DMS 273 (cell line): ENCODE results near the gene KANSL3.

Experiments used
- DNase-seq: peaks from one replicate; lab custom pipeline; 2025; ENCODE audit not compliant: unreplicated experiment; lab: John Stamatoyannopoulos, UW

Gene KANSL3

DNA sequence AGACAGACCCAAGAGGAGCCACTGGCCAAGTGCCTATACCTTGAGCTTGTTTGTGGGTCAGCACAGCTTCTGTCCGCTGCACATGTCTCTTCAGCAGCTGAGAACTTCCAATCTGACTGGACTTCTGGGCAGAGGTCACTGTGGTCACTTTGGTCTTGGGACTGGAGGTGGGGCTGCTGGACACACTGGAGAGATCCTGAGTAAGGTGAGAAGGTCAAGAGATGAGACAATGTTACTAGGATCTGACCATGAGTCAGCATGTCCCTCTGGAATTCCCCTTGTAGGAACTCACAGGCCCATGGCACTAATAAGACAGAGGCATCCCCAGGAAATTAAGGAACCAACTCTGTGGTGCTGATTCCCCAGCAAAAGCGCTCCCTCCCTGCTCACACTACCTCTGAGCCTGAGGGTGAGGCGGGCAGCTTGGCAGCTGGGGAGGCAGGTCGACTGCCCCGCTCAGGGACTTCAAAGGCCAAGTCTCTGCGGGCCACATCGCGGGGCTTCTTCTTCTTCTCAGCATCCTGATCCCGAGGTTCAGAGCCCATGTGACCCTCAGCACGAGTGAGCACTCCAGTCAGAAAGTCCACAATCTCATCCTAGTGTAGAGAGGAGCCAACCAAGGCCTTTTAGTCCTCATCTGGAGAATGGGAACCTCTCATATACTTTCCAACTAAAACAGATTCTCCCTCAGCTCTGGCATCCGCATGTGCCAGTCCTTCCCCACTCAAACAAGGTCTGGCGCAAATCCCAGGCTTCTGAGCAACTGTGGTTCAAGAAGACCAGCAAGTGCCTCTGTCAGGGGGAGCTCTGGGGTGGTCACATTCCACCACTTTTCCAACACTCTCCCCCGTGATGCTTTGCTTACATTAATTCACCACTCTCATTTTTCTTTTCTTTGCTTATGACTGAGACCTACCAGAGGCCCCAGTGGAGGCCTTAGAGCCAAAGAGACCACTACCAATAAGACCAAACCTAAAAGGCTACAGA lies 29.4 kb downstream of the KANSL3 start:
- no peak for DNase-seq

DNA sequence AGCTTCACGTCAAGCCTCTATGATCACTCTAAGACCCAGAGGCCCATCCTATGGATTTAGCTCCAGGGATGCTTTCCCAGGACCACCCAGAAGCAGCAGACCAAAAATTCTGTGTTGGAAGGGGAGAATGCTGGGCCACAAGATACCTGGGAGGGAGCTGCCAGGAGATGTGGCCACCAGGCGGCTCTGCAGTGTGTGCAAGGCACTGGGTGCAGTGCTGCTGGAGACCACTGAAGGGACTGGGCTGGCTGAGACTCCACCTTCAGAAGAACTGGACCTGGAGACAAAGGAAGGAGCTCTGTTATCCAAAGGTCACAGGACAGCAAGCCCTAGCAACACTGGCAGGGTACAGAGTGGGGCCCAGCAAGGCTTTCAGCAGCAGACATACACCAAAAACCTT lies 34.0 kb downstream of the KANSL3 start:
- no peak for DNase-seq

DNA sequence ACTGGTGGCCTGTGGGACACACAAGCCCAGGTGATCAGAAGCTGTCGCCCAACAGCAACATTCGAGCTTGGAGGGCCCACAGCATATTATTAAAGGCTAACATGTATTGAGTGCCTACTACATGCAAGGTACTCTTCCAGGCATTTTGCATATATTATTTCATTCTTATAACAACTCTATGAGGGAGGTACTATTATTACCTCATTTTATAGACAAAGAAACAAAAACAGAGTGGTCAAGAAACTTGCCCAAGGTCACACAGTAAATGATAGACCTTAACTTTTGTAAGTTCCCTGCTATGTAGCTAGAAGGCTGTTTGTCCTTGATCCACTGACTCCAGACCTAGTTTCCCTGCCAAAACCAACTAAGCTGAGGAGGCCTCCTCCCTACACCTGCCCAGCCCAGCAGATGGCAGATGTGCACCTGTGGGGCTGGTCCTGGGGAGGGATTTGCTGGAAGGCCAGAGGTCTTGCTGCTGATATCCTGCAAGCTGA lies 35.7 kb downstream of the KANSL3 start:
- no peak for DNase-seq

DNA sequence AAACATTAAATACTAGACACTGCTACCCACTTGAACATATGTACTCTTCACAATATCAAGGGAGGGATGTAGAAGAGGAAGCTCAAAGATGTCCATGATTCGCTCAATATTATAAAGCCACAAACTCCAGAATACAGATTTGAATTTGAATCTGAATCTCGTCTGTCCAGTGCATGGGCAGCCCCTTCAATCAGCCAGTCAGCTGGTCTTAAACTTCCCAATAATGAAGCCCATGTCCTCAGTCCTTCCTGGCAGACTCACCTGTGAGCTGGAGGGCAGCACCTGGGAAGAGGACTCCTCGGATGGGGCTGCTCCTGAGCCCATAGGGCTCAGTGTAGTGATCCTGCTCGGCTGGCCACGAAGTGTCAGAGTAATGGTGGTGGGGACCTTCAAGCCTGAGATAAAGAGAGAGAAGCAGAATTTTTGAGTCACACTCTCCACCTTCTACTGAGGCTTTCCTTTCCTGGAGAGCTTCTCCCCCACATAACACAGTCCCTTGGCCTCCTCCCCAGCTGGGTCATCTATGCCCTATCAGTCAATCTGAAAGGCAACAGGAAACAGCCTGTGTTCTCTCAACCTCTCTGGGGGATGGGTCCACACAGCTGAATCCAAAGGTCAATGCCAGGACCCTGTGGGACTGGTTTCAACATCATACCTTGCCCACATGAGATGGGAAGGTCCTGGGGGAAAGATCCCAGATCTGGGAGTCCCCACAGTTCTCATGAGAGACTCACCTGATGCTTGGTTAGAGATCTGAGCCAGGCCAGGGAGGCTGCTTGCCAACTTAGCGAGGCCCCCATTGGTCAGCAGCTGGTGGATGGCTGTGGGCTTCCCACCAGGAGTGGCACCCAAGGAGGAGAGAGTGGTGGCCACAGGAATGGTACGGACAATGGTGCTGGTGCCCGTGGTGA lies 36.5 kb downstream of the KANSL3 start:
- no peak for DNase-seq

DNA sequence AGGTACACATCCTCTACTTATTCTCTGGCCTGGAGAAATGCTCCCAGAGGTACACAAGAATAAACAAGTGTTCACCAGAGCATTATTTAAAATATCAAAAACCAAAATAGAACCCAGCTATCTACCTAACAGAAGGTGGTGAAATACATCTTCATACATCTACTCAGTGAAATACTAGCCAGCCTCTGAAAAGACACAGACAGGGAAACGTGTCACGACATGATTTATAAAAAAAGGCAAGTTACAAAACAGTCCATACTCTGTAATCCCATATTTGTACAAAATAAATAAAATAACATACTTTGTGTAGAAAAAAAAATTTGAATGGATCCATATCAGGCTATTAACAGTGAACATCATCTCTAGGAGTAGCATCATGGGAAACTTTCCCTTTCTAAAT lies 38.2 kb downstream of the KANSL3 start:
- no peak for DNase-seq

DNA sequence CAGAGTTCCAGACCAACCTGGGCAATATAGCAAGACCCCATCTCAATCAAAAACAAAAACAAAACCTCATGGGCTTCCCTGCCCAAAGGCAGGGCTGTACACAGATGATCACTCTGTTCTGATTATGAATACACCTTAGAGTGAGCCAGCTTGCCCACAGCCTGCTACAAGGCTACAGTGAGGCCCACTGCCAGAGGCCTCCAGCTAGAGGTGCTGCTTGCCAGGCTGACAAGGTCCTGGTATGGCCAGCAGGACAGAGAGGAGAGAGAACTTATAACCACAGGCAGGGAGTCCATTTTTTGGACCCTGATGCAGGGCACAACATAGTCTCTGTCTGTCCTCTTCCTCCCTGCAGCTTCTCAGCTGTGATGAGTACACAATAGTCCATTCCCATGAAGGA lies 41.5 kb downstream of the KANSL3 start:
- DNase-seq = no peak

DNA sequence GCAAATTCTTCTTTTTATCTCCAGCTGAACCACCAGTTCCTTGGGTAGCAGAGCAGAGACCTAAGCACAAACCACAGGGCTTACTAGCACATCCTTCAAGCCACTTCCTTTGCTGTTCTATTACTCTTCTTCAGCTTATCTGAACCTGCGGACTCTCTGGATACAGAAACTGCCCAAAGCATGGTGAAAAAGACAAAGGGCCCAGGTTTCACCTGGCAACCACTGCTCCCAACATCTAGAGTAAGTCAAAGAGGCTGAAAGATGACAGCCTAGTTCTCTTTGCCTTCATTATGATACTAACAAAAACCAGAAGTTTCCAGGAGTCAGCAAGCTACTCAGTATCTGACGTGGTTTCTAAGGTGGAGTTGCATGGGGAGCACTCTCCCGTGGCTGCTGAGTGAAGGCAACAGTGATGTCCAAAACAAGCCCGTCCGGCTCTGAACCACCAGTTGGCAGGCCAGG lies 43.4 kb downstream of the KANSL3 start:
- DNase-seq = no peak

DNA sequence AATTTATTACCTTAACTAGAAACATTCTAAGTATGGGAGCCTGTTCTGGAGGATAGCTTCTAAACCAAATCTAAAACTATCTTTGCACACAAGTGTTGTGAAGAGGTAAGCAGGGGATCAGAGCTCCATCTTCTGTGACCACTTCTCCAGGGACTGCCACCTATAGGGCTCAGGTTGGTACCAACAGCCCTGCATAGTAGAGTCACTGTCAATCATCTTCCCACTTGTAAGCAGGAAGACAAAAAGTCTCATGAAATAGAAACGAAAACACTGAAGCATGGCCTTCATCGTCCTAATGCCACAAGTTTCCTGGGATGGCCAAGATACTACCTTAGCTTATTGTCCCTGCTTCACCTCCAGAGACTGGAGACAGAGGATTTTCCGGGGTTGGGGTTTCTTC lies 43.8 kb downstream of the KANSL3 start:
- no peak for DNase-seq

DNA sequence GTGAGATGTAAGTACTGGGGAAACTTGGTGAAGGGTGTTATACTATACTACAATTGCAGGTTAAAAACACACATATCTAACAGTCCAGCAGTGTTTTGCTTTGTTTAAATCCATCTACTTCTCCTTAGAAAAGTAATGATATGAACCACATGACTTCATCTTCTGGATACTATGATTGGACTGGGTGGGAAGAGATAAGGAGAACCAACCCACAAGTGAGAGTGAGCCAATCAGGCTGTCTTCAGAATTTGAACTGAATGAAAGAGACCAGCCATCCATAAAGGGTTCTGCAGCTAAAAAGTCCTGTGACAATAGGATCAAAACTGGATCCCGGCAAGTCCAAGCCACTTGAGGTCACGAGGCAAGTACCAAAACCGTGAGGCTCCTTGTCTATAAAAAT lies 46.6 kb downstream of the KANSL3 start:
- DNase-seq = no peak

DNA sequence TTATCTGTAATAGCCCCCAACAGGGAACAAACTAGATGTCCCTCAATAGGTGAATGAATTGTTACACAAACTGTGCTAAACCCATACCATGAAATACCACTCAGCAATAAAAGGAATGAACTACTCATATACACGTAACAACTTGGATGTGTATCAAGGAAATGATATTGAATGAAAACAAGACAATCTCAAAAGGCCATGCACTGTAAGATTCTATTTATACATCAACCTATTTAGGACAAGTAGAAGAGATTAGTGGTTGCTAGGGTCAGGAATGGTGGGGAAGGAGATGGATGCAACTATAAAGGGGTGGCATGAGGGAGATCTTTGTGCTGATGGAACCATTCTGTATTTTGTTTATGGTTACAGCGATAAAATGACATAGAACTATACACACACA lies 47.1 kb downstream of the KANSL3 start:
- no peak for DNase-seq

DNA sequence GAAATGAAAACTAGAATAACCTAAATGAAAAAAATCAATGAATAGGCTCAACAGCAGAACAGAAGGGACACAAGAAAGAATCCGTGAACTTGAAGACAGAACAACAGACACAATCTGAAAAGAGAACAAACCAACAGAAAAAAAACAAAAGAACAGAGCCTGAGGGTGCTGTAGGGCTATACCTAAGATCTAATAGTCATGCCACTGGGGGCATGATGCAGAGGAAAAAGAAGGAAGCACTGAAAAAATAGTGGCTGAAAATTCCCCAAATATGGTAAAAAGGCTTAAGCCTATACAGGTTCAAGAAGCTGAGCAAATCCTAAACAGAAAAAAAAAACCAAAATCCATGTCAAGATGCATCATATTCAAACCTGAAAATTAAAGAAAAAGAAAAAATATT lies 50.3 kb downstream of the KANSL3 start:
- no peak for DNase-seq

DNA sequence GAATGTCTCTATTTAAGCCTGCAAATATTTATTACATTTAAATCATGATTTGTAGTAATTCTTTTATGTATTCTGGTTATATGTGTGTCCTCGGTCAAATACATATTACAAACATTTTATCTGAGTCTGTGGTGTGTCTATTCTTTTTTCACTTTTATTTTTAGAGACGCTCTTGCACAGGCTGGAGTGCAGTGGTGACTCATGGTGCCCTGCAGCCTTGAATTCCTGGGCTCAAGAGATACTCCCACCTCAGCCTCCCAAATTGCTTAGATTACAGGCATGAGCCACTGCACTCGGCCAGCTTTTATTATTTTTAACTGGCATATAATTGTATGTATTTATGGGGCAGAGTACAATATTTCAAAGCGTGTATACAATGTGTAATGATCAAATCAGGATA lies 54.1 kb downstream of the KANSL3 start:
- no peak for DNase-seq

DNA sequence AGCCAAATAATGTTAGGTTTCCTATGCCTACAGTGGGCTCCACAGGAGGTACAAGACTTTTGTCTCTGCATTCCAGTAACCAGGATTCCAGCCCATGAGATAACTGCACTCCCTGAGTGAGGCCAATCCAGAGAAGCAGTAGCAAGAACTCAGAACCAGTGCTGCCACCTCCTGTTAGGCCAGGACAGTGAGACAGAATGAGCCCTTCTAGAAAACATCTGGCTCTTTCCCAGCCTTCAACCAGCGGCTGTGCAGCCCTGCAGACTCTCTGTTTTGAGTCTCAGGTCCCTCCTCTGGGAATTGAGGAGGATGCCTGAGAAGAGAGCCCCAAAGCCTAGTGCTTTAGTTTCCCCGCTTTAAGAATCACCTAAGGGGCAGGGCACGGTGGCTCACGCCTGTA lies 57.3 kb downstream of the KANSL3 start:
- DNase-seq = no peak

DNA sequence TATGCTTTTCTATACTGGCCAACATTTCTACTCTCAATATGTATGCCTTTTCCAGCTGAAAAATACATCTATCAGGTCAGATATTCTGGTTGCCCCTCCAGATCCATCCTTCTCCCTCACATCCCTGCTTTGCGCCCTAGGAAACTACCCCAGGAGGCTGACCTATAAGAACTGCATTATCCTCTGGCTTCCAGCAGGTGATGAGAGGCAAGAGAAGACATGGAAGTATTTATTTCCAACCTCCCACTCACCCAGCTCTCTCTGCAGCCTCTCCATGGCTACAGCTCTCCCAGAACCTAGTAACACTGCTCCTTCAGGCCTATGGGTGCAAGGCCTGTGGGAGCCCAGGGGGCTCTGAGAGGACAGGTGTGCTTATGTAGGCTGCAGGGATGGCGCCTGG lies 58.7 kb downstream of the KANSL3 start:
- DNase-seq = no peak

DNA sequence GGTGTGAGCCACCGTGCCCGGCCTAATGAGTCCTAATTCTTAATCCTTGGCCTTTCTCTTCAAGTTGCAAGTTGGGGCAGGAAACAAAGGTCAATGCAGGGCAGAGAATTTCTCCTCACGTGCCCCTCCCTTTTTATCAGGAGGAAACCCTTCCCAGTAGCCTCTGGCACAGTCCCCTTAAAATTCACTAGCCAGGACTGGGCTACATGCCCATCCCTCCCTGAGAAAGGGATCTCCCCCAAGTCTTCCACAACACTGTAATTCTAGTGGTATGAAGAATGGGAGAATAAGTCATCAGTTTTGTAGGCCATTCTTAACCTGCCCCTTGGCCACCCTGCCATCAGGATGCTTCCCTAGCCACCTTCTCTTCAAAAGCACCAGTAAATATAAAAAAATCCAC lies 59.4 kb downstream of the KANSL3 start:
- DNase-seq = no peak

DNA sequence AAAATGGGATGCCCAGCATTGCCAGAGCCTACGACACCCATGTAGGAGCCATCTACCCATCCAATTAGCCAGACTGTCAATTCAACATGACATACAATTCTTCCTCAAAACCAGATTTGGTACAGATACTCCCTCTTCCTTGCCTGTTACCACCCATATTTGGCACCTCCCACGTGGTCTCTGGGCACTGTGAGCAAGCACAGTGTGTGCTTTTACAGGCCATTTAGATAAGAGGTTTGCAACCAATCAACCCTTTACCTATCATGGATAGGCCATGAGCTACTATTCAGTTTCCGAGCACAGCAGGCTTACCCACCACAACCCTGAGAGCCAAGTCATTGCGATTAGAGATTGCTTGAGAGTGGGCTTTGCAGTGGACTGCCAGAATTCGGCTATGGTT lies 60.6 kb downstream of the KANSL3 start:
- DNase-seq = no peak

DNA sequence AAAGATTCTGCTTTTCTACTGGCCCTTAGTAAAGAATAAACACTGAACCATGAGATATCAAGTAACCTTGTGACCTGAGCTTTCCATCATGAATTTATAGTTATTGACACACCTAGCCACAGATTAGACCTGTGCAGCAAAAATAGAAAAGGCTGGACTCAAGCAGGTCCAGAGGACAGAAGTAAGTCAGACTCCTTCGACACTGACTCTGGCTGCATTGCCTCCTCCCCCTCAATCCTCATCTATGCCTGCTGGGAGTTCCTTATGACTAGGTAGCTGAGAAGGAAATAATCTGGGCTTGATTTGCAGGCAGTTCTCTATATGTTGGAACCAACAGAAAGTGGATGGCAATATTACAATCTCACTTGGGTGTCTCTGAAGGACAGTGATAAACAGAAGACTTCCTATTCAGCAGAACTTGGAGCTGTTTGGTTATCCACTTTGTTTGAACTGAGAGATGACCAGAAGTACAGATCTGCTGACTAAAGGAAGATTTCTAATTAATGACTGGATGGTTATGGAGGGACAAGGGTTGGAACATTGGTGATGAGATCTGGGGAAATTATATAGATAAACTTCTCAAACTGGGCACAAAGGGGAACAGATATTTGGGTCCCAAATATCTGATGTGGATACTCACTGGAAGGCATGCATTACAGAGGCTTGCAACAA lies 62.2 kb downstream of the KANSL3 start:
- no peak for DNase-seq

DNA sequence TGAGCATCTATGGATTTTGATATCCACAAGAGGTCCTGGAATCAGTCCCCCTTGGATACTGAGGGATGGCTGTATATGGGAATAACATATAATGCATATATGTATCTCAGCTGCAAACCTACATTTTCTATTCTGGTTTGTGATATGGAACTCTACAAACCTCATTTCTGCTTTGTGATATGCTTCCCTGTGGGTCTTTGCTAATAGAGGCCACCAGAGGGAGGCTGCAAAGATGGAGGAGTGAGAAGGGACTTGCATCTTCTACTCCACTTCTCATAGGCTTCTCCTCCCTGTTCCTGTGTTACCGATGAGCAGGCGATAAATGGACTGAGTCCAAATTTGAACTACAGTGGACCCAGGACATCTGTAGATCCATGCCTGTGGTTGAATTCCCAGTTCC lies 63.7 kb downstream of the KANSL3 start:
- DNase-seq = no peak

DNA sequence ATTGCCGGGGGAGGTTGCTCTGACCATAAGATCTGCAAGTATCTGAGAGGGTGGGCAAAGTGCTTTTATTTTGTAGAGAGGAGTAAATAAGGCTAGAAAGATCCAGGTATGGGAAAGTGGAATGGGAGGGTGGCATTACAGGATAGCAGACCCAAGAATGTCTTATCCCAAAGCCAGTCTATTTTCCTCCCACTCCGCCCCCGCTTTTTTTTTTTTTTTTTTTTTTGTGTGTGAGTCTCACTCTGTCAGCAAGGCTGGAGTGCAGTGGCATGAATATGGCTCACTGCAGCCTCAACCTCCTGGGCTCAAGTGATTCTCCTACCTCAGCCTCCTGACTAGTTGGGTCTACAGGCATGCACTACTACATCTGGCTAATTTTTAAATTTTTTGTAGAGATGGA lies 70.0 kb downstream of the KANSL3 start:
- DNase-seq = no peak

DNA sequence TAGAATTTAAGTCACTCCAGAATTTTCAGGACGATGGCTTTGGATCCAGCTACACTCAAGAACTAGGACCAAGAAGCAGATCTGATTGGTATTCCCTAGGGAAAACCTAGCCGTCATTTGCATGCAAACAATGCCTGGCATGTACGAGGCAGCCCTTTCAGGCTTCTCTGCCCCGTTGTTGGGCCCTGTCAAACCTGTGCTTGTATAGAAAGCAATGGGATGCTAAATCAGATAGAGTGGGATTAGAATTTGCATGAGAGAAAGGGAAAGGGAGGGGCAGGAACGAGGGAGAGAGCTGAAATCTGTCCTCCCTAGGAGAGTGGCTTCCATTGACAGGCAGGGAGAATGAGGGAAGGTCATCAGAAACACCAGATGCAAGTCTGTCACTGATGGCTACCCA lies 73.0 kb downstream of the KANSL3 start:
- no peak for DNase-seq

DNA sequence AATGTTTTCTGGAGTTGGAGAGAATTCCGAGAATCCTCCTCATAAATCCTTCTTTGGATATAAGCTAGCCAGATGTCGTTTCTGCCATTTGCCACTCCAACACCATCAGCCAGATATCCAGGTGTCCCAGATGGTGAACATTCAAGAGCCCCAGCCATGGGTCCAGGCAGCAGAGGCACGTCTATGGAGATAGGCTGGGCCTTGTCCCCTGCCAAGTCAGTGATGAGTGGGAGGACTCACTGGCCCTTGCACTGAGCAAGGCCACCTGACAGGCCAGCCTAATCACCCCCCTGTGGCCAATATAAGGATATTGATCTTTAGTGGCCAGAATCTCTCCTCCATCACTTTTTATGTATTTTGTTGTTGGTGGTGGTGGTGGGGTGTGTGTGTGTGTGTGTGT lies 73.5 kb downstream of the KANSL3 start:
- DNase-seq = no peak
